Suprapubic skin (tissue), 4 donors: ENCODE data around the gene NEUROG1. TPM values are rescaled to one million over a fixed set of nuclear protein-coding genes. Genes with fewer than 3 reads are reported as not detected.

Experiments
- DNase-seq, 2 donors: peaks; one replicate each; pipeline ENCODE4 v3.0.0-alpha.2; 2019; ENCODE audit warnings: low spot score in 2 of 2
- H3K27ac ChIP-seq: fragments of 200-600 bp; sonication (generic); one replicate; pipeline ENCODE4 v1.5.1; 2019
- H3K27me3 ChIP-seq: fragments of 200-600 bp; sonication (generic); one replicate; pipeline ENCODE4 v1.5.1; 2019
- H3K36me3 ChIP-seq: fragments of 200-600 bp; sonication (generic); one replicate; pipeline ENCODE4 v1.5.1; 2019
- H3K4me1 ChIP-seq: fragments of 200-600 bp; sonication (generic); one replicate; pipeline ENCODE4 v1.5.1; 2019
- H3K4me3 ChIP-seq: fragments of 200-600 bp; sonication (generic); one replicate; pipeline ENCODE4 v1.5.1; 2019; ENCODE audit warnings: mild to moderate bottlenecking
- H3K9me3 ChIP-seq: fragments of 200-600 bp; sonication (generic); one replicate; pipeline ENCODE4 v1.5.1; 2019
- CTCF ChIP-seq, 2 donors: fragments of 200-600 bp in 1 of 2; fragments of 450-650 bp in 1 of 2; sonication (generic) in 1 of 2; IDR thresholded peaks; one replicate each; pipeline ENCODE4 v1.5.1; 2016 to 2019; ENCODE audit warnings: antibody characterized with exemption in 2 of 2, mild to moderate bottlenecking in 1 of 2, moderate library complexity in 1 of 2
- EP300 ChIP-seq: sonication (generic); formaldehyde crosslinking; IDR thresholded peaks from one replicate; pipeline ENCODE4 v1.6.1; 2017; ENCODE audit warnings: antibody characterized with exemption
- POLR2A ChIP-seq, 2 donors: fragments of 450-650 bp; IDR thresholded peaks; one replicate each; pipeline ENCODE4 v1.6.1; 2017; ENCODE audit warnings: antibody characterized with exemption in 2 of 2, mild to moderate bottlenecking in 2 of 2, moderate library complexity in 2 of 2
- POLR2AphosphoS5 ChIP-seq, 3 donors: sonication (generic); formaldehyde crosslinking; IDR thresholded peaks; one replicate each; pipeline ENCODE4 v1.6.1; 2017; ENCODE audit warnings: antibody characterized with exemption in 3 of 3
- WGBS: methylation state at CpG from one replicate; pipeline ENCODE4 v1.1.5; 2018; 5-methylcytosine and 5-hydroxymethylcytosine counted together
- total RNA-seq, 4 donors: library from RNA; depleted of rRNA; stranded (reverse); fragments of >200 nt; gene quantifications; one replicate each; pipeline ENCODE4 v1.1.0, GENCODE V29; 2016

NEUROG1 gene
- total RNA-seq, 4 donors from 2014 or later = not detected

- no peak for DNase-seq
- H3K36me3 ChIP-seq = peaks cover 17% of the 10 kb centered on the region
- H3K4me1 ChIP-seq = peaks cover 73% of the 10 kb centered on the region
- no peak overlapping the region for H3K4me3 ChIP-seq
- H3K27ac ChIP-seq = peak overlapping the region; percentile 40
- TF ChIP-seq EP300 = no peak
- TF ChIP-seq POLR2AphosphoS5 (IDR thresholded peaks at IDR 0.05) = no peak
- no peak for TF ChIP-seq CTCF (IDR thresholded peaks at IDR 0.05)
- no peak for TF ChIP-seq POLR2A (IDR thresholded peaks at IDR 0.05)
- H3K9me3 ChIP-seq = no peaks in the 10 kb centered on the region
- no peaks in the 10 kb centered on the region for H3K27me3 ChIP-seq
- 71% methylated on average over 9 of the region's 10 CpGs for WGBS
Measured at GRCh38 chr5:135571066-135571609, 35.4 kb upstream of the NEUROG1 start.

GRCh38 chr5:135570453-135570764 lies 34.6 kb upstream of the NEUROG1 start:
- 34% methylated on average over 3 of the region's 3 CpGs for WGBS
- Histone ChIP-seq H3K4me1 (peaks cover 73% of the 10 kb centered on the region), H3K4me3 (no peak overlapping the region), H3K9me3 (no peaks in the 10 kb centered on the region), H3K27ac (peak overlapping the region; percentile 14), H3K36me3 (peaks cover 14% of the 10 kb centered on the region), H3K27me3 (no peaks in the 10 kb centered on the region)
- TF ChIP-seq POLR2AphosphoS5 (IDR thresholded peaks at IDR 0.05) = no peak
- no peak for TF ChIP-seq EP300
- TF ChIP-seq POLR2A (IDR thresholded peaks at IDR 0.05) = no peak
- no peak for TF ChIP-seq CTCF (IDR thresholded peaks at IDR 0.05)
- no peak for DNase-seq

GRCh38 chr5:135569755-135570452 lies 34.1 kb upstream of the NEUROG1 start:
- H3K4me3 ChIP-seq = no peak overlapping the region
- DNase-seq = no peak
- H3K27ac ChIP-seq = peak overlapping the region; percentile 14
- WGBS = 38% methylated on average over 10 of the region's 10 CpGs
- no peaks in the 10 kb centered on the region for H3K27me3 ChIP-seq
- TF ChIP-seq CTCF (IDR thresholded peaks at IDR 0.05) (peak in 1 of 2 donors; percentile 42), POLR2A (IDR thresholded peaks at IDR 0.05) (no peak), EP300 (no peak)
- peaks cover 14% of the 10 kb centered on the region for H3K36me3 ChIP-seq
- H3K9me3 ChIP-seq = no peaks in the 10 kb centered on the region
- H3K4me1 ChIP-seq = peaks cover 68% of the 10 kb centered on the region

GRCh38 chr5:135568923-135569360 lies 33.2 kb upstream of the NEUROG1 start:
- no peaks in the 10 kb centered on the region for H3K9me3 ChIP-seq
- DNase-seq = no peak
- no peak overlapping the region for H3K27ac ChIP-seq
- no peaks in the 10 kb centered on the region for H3K27me3 ChIP-seq
- H3K36me3 ChIP-seq = peaks cover 14% of the 10 kb centered on the region
- no peak overlapping the region for H3K4me3 ChIP-seq
- TF ChIP-seq CTCF (IDR thresholded peaks at IDR 0.05) (no peak), EP300 (no peak), POLR2A (IDR thresholded peaks at IDR 0.05) (no peak), POLR2AphosphoS5 (IDR thresholded peaks at IDR 0.05) (no peak)
- WGBS = 36% methylated on average over 5 of the region's 5 CpGs
- H3K4me1 ChIP-seq = peaks cover 63% of the 10 kb centered on the region

GRCh38 chr5:135568246-135568645 lies 32.5 kb upstream of the NEUROG1 start:
- Histone ChIP-seq H3K27me3 (no peaks in the 10 kb centered on the region), H3K4me3 (no peak overlapping the region), H3K9me3 (no peaks in the 10 kb centered on the region), H3K36me3 (peaks cover 10% of the 10 kb centered on the region), H3K4me1 (peaks cover 60% of the 10 kb centered on the region), H3K27ac (no peak overlapping the region)
- WGBS = 67% methylated on average over 3 of the region's 6 CpGs
- no peak for DNase-seq
- TF ChIP-seq EP300 (no peak), POLR2A (IDR thresholded peaks at IDR 0.05) (no peak), CTCF (IDR thresholded peaks at IDR 0.05) (no peak), POLR2AphosphoS5 (IDR thresholded peaks at IDR 0.05) (no peak)
